ENCODE measurements around the gene ANO10. TPM values are rescaled to one million over a fixed set of nuclear protein-coding genes. Genes with fewer than 3 reads are reported as not detected.
"Not testable (repeated sequence)": the region's sequence is repeated elsewhere in the genome, so short reads cannot be mapped to it uniquely, and the experiment has no call there.

ANO10 gene
- total RNA-seq, 2 experiments from 2014 or later, result 19.9 TPM

DNA sequence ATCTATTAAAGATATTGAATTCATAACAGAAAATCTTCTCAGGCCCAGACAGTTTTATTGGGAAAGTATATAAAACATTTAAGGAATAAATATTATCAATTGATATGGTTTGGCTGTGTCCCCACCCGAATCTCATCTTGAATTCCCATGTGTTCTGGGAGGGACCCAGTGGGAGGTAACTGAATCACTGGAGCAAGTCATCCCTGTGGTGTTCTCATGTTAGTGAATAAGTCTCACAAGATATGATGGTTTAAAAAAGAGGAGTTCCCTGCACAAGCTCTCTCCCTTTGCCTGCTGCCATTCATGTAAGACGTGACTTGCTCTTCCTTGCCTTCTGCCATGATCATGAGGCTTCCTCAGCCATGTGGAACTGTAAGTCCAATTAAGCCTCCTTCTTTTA lies 160.5 kb downstream of the ANO10 start:
- H3K4me1 Mint-ChIP-seq, result peaks cover 2% of the 10 kb centered on the region
- ChIA-PET POLR2A (no interaction called here), CTCF (no interaction called here)
- no peak overlapping the region for H3K27ac Mint-ChIP-seq
- no peak for DNase-seq
- H3K9me3 Mint-ChIP-seq, result peaks cover 5% of the 10 kb centered on the region
- no peaks in the 10 kb centered on the region for H3K27me3 Mint-ChIP-seq
- H3K36me3 Mint-ChIP-seq (ENCODE audit: low read depth), result peaks cover 33% of the 10 kb centered on the region
- no peak overlapping the region for H3K4me3 Mint-ChIP-seq

DNA sequence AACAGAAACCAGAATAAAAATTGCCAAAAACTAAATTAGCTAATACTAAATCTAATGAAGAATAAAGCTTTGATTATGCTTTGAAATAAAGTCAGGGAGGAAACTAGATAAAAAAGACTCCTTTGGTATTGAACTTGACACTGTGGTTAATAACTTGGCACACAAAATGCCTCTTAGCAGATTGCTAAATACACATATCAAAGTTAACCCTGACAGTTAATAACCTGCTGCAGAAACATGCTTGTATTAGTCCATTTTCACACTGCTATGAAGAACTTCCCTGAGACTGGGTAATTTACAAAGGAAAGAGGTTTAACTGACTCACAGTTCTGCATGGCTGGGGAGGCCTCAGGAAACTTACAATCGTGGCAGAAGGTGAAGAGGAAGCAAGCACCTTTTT lies 164.8 kb downstream of the ANO10 start:
- peaks cover 12% of the 10 kb centered on the region for H3K36me3 Mint-ChIP-seq (ENCODE audit: low read depth)
- CTCF ChIA-PET, H3K4me1 Mint-ChIP-seq, H3K27me3 Mint-ChIP-seq, POLR2A ChIA-PET, H3K4me3 Mint-ChIP-seq, DNase-seq, H3K9me3 Mint-ChIP-seq, H3K27ac Mint-ChIP-seq: not testable (repeated sequence)

DNA sequence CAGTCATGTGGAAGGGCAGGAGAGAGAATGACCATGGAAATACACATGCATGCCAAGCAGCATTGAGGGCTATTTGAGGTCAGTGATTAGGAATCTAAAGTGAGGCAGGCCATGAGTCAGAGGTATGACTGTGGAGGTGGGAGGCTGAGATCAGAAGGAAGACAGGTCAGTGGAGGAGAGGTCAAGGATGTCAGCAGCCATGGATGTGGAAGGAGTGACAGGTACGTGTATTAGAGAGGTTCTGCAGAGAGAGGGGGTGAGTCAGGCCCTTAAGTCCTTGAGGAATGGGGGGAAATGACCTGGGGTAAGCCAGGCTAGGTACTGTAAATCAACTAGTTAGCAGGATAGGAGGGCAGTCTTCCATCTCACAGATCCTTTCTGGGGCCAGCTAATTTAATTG lies 166.6 kb downstream of the ANO10 start:
- peaks cover 2% of the 10 kb centered on the region for H3K4me1 Mint-ChIP-seq
- no peaks in the 10 kb centered on the region for H3K27me3 Mint-ChIP-seq
- CTCF ChIA-PET, result no interaction called here
- H3K27ac Mint-ChIP-seq, result no peak overlapping the region
- POLR2A ChIA-PET, result no interaction called here
- no peak for DNase-seq
- no peak overlapping the region for H3K4me3 Mint-ChIP-seq
- peaks cover 5% of the 10 kb centered on the region for H3K36me3 Mint-ChIP-seq (ENCODE audit: low read depth)
- no peaks in the 10 kb centered on the region for H3K9me3 Mint-ChIP-seq

DNA sequence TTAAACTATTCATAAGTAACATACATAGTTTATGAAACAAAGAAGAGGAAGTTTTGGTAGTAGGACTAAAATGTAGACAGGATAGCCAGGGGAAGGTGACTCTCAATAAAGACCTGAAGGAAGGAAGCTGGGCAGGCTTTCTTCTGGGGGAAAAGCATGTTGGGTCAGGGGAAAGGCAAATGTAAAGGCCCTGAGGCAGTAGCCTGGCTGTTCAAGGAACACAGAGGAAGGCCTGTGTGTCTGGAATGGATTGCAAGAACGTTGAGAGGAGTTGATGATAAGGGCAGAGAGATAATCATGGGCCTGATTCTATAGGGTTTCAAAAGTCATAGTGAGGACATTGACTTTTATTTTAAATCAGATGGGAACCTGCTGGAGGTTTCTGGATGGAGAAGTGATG lies 167.8 kb downstream of the ANO10 start:
- ChIA-PET CTCF (no interaction called here), POLR2A (no interaction called here)
- H3K4me3 Mint-ChIP-seq, result no peak overlapping the region
- H3K27me3 Mint-ChIP-seq, result no peaks in the 10 kb centered on the region
- DNase-seq, result no peak
- H3K4me1 Mint-ChIP-seq, result peaks cover 2% of the 10 kb centered on the region
- no peak overlapping the region for H3K27ac Mint-ChIP-seq
- H3K9me3 Mint-ChIP-seq, result no peaks in the 10 kb centered on the region
- no peaks in the 10 kb centered on the region for H3K36me3 Mint-ChIP-seq (ENCODE audit: low read depth)

DNA sequence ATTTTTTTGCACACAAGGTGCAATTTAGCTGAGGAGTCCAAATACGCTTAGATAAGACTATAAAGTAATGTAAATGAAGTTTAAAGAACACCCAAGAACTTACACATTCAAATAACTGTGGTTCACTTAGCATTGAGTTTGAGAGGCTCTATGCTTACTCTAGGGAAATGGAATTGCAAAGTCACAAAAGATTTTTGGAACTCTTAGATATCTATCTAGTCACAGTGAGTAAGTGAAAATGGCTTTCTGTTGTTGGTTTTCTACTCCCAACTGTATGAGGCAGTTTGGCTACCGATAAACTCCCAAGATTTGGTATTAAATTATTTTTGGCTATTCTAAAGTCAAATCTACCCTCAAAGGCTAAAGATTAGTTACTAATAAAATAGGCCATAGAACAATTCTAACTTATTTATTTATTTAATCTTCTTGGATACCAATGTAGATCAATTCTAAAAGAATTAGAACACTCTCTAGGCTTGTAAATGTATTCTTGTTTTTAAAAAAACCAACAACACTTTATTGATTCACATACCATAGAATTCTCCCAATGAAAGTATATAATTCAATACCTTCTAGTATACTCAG lies 170.0 kb downstream of the ANO10 start:
- H3K27ac Mint-ChIP-seq, result no peak overlapping the region
- H3K36me3 Mint-ChIP-seq (ENCODE audit: low read depth), result no peaks in the 10 kb centered on the region
- DNase-seq, result no peak
- H3K27me3 Mint-ChIP-seq, result no peaks in the 10 kb centered on the region
- peaks cover 9% of the 10 kb centered on the region for H3K4me1 Mint-ChIP-seq
- CTCF ChIA-PET, result no interaction called here
- no peak overlapping the region for H3K4me3 Mint-ChIP-seq
- POLR2A ChIA-PET, result no interaction called here
- H3K9me3 Mint-ChIP-seq, result peaks cover 2% of the 10 kb centered on the region

DNA sequence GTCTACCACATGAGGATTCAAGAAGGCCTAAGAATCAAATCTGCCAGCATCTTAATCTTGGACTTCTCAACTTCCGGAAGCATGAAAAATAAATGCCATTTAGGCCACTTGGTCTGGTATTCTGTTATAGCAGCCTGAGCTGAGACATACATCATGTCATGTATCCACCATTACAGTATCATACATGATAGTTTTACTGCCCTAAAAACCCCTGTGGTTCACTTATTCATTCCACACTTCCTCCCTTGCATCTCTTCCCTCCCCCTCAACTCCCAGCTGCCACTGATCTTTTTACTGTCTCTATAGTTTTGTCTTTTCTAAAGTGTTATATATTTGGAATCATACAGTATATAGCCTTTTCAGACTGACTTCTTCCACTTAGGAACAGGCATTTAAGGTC lies 173.7 kb downstream of the ANO10 start:
- no peak overlapping the region for H3K4me3 Mint-ChIP-seq
- H3K9me3 Mint-ChIP-seq, result peaks cover 2% of the 10 kb centered on the region
- no peak for DNase-seq
- no peaks in the 10 kb centered on the region for H3K27me3 Mint-ChIP-seq
- peaks cover 9% of the 10 kb centered on the region for H3K4me1 Mint-ChIP-seq
- no peaks in the 10 kb centered on the region for H3K36me3 Mint-ChIP-seq (ENCODE audit: low read depth)
- no peak overlapping the region for H3K27ac Mint-ChIP-seq
- CTCF ChIA-PET, result no interaction called here
- POLR2A ChIA-PET, result no interaction called here

DNA sequence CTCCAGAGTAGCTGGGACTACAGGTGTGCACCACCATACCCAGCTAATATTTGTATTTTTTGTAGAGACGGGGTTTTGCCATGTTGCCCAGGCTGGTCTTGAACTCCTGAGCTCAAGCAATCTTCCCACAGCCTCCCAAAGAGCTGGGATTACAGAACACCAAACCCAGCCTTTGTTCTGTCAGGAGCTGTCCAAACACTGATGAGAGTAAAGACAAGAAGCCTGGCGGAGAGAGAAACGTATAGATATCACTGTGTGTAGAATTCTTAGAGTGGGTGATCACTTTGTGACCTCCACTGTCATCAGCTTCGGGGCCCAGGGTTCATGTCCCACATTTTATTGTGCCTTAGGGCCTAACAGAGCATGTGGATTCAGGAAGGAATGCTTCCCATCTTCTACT lies 176.0 kb downstream of the ANO10 start:
- POLR2A ChIA-PET, result interaction anchor here (0.7 kb wide), 1 partner anchor 159 kb away, joined by 3 read pairs; no protein-coding TSS in a partner anchor
- no peak for DNase-seq

DNA sequence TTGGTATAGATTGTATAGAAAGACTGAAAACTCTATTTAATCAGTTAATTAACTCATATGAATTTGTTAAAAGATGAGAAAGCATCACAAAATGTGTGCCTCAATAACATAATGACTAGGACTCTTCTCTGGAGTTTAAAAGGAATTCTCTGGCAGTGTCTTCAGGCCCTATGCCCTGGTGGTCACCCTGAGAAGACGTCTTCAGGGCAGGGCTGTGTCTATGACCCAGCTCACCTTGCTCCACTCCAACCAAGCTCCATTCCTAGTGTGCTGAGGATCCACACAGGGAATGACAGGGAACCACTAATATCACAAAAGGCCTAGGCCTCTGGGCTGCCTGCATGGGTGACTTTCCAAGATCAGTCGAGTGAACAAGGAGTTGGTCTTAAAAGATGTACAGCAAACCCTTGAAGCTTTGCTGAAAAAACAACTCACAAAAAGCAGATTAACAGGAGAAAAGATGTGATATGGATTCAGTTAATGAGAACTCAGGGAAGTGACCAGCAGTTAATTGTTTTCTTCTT lies 178.9 kb downstream of the ANO10 start:
- H3K36me3 Mint-ChIP-seq (ENCODE audit: low read depth), result peaks cover 8% of the 10 kb centered on the region
- H3K27ac Mint-ChIP-seq, result no peak overlapping the region
- H3K4me3 Mint-ChIP-seq, result no peak overlapping the region
- peaks cover 9% of the 10 kb centered on the region for H3K4me1 Mint-ChIP-seq
- DNase-seq, result no peak
- ChIA-PET POLR2A (no interaction called here), CTCF (no interaction called here)
- H3K27me3 Mint-ChIP-seq, result no peaks in the 10 kb centered on the region
- peaks cover 7% of the 10 kb centered on the region for H3K9me3 Mint-ChIP-seq

More for the DNA sequence above, 176.0 kb downstream of the ANO10 start:
- H3K27me3 Mint-ChIP-seq, result no peaks in the 10 kb centered on the region
- CTCF ChIA-PET, result no interaction called here
- H3K4me1 Mint-ChIP-seq, result peaks cover 10% of the 10 kb centered on the region
- H3K9me3 Mint-ChIP-seq, result peaks cover 2% of the 10 kb centered on the region
- no peak overlapping the region for H3K4me3 Mint-ChIP-seq
- H3K27ac Mint-ChIP-seq, result no peak overlapping the region
- H3K36me3 Mint-ChIP-seq (ENCODE audit: low read depth), result no peaks in the 10 kb centered on the region

DNA sequence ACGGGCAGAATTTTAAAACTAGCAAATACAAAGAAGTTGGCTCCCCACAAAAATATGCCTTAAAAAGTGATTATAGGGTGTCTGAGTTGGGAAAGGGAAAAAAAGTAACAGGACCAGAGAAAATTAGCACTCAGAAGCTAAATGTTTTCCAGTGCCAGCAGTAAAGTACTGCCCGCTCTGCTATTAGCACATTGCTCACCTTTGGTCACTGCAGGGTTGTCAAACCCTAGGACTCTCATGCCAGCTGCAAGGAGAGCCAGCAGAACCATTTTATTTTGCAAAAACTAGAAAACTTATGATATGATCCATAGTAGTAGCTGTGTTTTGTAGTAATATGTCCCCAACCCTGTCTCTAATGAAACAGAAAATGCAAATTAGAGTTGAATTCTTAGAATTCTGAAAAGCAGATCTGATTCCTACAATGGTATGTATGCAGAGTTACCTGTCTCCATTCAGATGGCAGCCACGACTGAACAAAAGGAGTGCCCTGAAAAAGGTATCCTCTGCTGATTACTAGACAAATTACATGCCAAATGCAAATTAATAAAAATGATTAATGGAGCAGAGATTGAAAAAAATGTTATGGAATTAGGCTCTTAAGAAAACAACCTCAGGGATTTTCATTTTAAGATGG lies 185.2 kb downstream of the ANO10 start:
- Mint-ChIP-seq H3K4me3 (no peak overlapping the region), H3K27me3 (no peaks in the 10 kb centered on the region), H3K27ac (no peak overlapping the region), H3K36me3 (ENCODE audit: low read depth) (peaks cover 16% of the 10 kb centered on the region), H3K4me1 (peaks cover 7% of the 10 kb centered on the region), H3K9me3 (peaks cover 10% of the 10 kb centered on the region)
- CTCF ChIA-PET, result no interaction called here
- no peak for DNase-seq
- POLR2A ChIA-PET, result no interaction called here

DNA sequence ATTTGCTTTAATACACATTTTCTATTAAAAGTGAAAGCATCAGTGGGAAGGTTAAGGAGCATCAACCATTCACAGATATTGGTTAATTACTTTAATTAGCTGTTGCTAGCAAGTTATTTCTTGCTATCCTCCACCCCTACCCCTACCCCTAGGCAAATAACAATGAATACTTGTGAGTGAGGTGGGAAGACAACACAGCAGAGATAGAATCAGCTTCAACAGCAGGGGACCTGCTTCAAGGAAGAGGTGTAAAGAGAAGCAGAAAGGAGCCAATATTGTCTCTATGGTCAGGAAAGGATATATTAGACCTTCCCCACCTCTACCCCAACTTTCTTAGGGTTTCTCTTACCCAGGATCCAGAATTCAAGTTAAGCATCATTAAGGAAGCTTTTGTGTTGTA lies 186.1 kb downstream of the ANO10 start:
- Mint-ChIP-seq H3K36me3 (ENCODE audit: low read depth) (peaks cover 20% of the 10 kb centered on the region), H3K27ac (no peak overlapping the region), H3K27me3 (no peaks in the 10 kb centered on the region), H3K4me3 (no peak overlapping the region), H3K9me3 (peaks cover 10% of the 10 kb centered on the region), H3K4me1 (peaks cover 5% of the 10 kb centered on the region)
- ChIA-PET POLR2A (no interaction called here), CTCF (no interaction called here)
- no peak for DNase-seq

DNA sequence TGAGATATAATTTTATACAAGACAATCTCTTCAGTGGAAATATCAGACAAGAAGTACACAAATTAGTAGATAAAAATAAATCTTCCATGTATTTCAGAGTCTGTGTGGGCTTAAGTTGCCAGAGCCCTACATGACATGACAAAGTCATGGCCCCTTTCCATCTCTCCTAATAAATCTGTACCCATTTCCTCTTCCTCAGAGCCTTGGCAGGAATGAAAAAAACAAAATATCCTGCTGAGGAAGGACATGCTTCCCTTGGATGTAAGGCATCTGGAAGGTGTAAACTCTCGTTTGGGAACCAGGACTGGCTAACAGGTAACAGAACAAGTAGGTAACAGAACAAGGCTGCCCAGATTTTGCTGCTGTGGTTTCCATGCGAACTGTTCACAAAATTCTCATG lies 187.4 kb downstream of the ANO10 start:
- POLR2A ChIA-PET, result no interaction called here
- peaks cover 8% of the 10 kb centered on the region for H3K9me3 Mint-ChIP-seq
- H3K4me3 Mint-ChIP-seq, result no peak overlapping the region
- CTCF ChIA-PET, result no interaction called here
- H3K4me1 Mint-ChIP-seq, result no peaks in the 10 kb centered on the region
- H3K27me3 Mint-ChIP-seq, result no peaks in the 10 kb centered on the region
- DNase-seq, result no peak
- H3K36me3 Mint-ChIP-seq (ENCODE audit: low read depth), result peaks cover 18% of the 10 kb centered on the region
- no peak overlapping the region for H3K27ac Mint-ChIP-seq

DNA sequence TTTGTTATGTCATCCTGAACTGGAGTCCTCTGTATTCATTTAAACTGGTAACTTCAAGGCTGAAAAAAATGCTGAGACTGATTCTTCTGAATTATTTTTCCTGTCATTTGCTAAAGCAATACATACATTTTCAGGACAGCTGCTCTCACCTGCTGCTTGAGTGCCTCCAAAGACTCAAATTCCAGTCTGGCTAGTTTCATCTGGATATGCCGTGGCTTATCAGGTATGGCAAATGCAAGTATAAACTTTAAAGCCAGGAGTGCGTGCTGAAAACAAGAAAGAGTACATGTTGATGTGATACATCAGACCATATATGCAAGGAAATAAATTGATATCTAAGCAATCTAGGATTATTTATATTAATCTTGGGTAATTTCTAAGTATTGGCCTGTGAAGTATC lies 189.3 kb downstream of the ANO10 start:
- CTCF ChIA-PET, result no interaction called here
- H3K4me1 Mint-ChIP-seq, result no peaks in the 10 kb centered on the region

DNA sequence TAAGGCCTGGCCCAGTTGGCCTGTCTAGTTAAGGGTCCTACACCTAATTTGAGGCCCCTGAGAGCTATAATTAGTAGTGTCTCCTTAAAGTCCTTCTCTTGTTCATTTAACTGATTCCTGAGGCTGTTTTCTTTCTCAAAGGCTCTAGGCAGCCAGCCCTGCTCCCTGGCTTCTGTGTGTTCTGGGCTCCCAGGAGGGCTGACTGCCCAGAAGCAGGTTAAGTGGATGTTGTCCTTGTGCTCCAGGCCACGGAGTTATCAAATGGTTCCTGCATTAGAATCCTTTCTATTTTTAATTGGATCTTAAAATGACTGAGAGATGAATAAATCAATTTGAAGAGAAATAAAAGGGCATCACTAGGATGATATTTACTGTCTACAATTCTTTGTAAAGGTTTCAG lies 195.4 kb downstream of the ANO10 start:
- Mint-ChIP-seq H3K4me1 (no peaks in the 10 kb centered on the region), H3K4me3 (no peak overlapping the region), H3K36me3 (ENCODE audit: low read depth) (peaks cover 15% of the 10 kb centered on the region), H3K27me3 (no peaks in the 10 kb centered on the region), H3K27ac (no peak overlapping the region), H3K9me3 (peaks cover 3% of the 10 kb centered on the region)
- ChIA-PET CTCF (no interaction called here), POLR2A (no interaction called here)
- no peak for DNase-seq

More for the DNA sequence above, 189.3 kb downstream of the ANO10 start:
- H3K27ac Mint-ChIP-seq, result no peak overlapping the region
- peaks cover 3% of the 10 kb centered on the region for H3K9me3 Mint-ChIP-seq
- H3K4me3 Mint-ChIP-seq, result no peak overlapping the region
- H3K27me3 Mint-ChIP-seq, result no peaks in the 10 kb centered on the region
- no peak for DNase-seq
- H3K36me3 Mint-ChIP-seq (ENCODE audit: low read depth), result peaks cover 15% of the 10 kb centered on the region
- POLR2A ChIA-PET, result no interaction called here

DNA sequence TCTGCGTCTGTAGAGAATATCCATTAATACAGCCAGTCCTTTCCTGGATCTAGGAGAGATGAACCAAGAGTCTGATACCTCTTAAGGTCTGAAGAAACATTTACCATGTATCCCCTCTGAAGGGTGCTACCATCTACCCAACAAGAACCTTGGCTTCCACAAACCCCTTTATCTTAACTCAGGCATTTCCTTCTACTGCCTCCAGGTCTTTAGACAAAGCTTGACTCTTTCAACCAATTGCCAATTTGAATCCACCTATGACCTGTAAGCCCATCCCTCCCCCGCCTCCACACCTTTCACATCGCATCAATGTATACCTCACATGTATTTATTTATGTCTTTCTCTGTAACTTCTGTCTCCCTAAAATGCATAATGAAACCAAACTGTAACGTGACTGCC lies 196.0 kb downstream of the ANO10 start:
- Mint-ChIP-seq H3K27ac (no peak overlapping the region), H3K4me3 (no peak overlapping the region), H3K27me3 (no peaks in the 10 kb centered on the region), H3K36me3 (ENCODE audit: low read depth) (peaks cover 13% of the 10 kb centered on the region), H3K9me3 (peaks cover 3% of the 10 kb centered on the region), H3K4me1 (no peaks in the 10 kb centered on the region)
- DNase-seq, result no peak
- ChIA-PET CTCF (no interaction called here), POLR2A (no interaction called here)
